ENCODE data around the gene PHF23.
A peak's percentile ranks its signal among the peaks of the same experiment; 100 is the strongest.

DNA sequence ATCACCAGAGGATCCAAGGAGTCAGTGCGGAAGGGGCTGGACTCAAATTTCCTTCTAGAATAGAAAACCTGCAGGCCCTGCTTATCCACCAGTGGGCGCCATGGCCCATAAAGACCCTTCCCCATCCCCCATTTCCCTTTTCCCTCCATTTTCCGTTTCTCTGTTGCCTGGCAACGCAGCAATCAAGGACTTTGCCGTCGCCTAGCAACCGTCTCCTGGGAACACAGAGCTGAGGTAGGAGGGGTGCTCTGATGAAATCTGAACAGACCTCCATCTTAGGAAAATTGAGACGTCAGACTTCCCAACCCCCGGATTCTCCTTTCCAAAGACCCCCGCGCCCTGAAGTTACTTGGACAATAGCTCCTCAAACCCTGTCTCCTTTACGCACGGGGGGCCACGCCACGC, 25.4 kb downstream of the PHF23 start:
- no peak for TF ChIP-seq POLR2A (IDR thresholded peaks at IDR 0.05; ENCODE audit: extremely low read depth, insufficient read length)
- TF ChIP-seq, protein P1, sequence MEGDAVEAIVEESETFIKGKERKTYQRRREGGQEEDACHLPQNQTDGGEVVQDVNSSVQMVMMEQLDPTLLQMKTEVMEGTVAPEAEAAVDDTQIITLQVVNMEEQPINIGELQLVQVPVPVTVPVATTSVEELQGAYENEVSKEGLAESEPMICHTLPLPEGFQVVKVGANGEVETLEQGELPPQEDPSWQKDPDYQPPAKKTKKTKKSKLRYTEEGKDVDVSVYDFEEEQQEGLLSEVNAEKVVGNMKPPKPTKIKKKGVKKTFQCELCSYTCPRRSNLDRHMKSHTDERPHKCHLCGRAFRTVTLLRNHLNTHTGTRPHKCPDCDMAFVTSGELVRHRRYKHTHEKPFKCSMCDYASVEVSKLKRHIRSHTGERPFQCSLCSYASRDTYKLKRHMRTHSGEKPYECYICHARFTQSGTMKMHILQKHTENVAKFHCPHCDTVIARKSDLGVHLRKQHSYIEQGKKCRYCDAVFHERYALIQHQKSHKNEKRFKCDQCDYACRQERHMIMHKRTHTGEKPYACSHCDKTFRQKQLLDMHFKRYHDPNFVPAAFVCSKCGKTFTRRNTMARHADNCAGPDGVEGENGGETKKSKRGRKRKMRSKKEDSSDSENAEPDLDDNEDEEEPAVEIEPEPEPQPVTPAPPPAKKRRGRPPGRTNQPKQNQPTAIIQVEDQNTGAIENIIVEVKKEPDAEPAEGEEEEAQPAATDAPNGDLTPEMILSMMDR (IDR thresholded peaks at IDR 0.05; ENCODE audit: low read depth, low read length) = peak; percentile 50
- TF ChIP-seq, protein P2, sequence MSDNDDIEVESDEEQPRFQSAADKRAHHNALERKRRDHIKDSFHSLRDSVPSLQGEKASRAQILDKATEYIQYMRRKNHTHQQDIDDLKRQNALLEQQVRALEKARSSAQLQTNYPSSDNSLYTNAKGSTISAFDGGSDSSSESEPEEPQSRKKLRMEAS (IDR thresholded peaks at IDR 0.05; ENCODE audit: low read depth, low read length) = no peak
- no peak for TF ChIP-seq MYC (IDR thresholded peaks at IDR 0.05; ENCODE audit: low read depth, low read length)

All from NB4 (cell line).